ENCODE results near the gene MYO5B.

The MYO5B gene

GRCh38 chr18:50187659-50188058 is 7.3 kb downstream of the MYO5B start:
- no peak for DNase-seq

GRCh38 chr18:50186385-50186784 is 8.6 kb downstream of the MYO5B start:
- no peak for DNase-seq

GRCh38 chr18:50183556-50183955 is 11.4 kb downstream of the MYO5B start:
- peak; percentile 48 for DNase-seq

GRCh38 chr18:50182511-50182910 is 12.4 kb downstream of the MYO5B start:
- no peak for DNase-seq

- no peak for DNase-seq
These were observed 13.4 kb downstream of the MYO5B start for GRCh38 chr18:50181590-50181989.

GRCh38 chr18:50179465-50179864 is 15.5 kb downstream of the MYO5B start:
- no peak for DNase-seq

GRCh38 chr18:50177294-50177992 is 17.5 kb downstream of the MYO5B start:
- no peak for DNase-seq

GRCh38 chr18:50172367-50172766 is 22.6 kb downstream of the MYO5B start:
- no peak for DNase-seq

- no peak for DNase-seq
These were observed 23.5 kb downstream of the MYO5B start for GRCh38 chr18:50171406-50171805.

- DNase-seq = no peak
These were observed 24.9 kb downstream of the MYO5B start for GRCh38 chr18:50170004-50170403.

- DNase-seq = no peak
These were observed 25.8 kb downstream of the MYO5B start for GRCh38 chr18:50169149-50169548.

GRCh38 chr18:50167966-50168365 is 27.0 kb downstream of the MYO5B start:
- no peak for DNase-seq

- DNase-seq = no peak
These were observed 28.0 kb downstream of the MYO5B start for GRCh38 chr18:50166901-50167300.

- DNase-seq = no peak
These were observed 31.4 kb downstream of the MYO5B start for GRCh38 chr18:50163505-50163904.

GRCh38 chr18:50162486-50163304 is 32.3 kb downstream of the MYO5B start:
- DNase-seq = no peak

GRCh38 chr18:50161597-50162205 is 33.2 kb downstream of the MYO5B start:
- no peak for DNase-seq

- no peak for DNase-seq
These were observed 35.3 kb downstream of the MYO5B start for GRCh38 chr18:50159654-50160046.

GRCh38 chr18:50158866-50159653 is 35.9 kb downstream of the MYO5B start:
- DNase-seq = no peak

- no peak for DNase-seq
These were observed 39.5 kb downstream of the MYO5B start for GRCh38 chr18:50155406-50155805.

GRCh38 chr18:50154420-50154819 is 40.5 kb downstream of the MYO5B start:
- no peak for DNase-seq

GRCh38 chr18:50152900-50153299 is 42.0 kb downstream of the MYO5B start:
- DNase-seq = no peak

- peak; percentile 44 for DNase-seq
These were observed 43.0 kb downstream of the MYO5B start for GRCh38 chr18:50151926-50152325.

GRCh38 chr18:50144540-50144939 is 50.4 kb downstream of the MYO5B start:
- no peak for DNase-seq

Measured in HCEC 1CT (cell line).